Measurements from ENCODE around the gene FAM163B. TPM values are rescaled to one million over a fixed set of nuclear protein-coding genes. Genes with fewer than 3 reads are reported as not detected.

Gene FAM163B
- total and polyA plus RNA-seq, 2 donors, result 0.27 to 2.0 TPM

DNA sequence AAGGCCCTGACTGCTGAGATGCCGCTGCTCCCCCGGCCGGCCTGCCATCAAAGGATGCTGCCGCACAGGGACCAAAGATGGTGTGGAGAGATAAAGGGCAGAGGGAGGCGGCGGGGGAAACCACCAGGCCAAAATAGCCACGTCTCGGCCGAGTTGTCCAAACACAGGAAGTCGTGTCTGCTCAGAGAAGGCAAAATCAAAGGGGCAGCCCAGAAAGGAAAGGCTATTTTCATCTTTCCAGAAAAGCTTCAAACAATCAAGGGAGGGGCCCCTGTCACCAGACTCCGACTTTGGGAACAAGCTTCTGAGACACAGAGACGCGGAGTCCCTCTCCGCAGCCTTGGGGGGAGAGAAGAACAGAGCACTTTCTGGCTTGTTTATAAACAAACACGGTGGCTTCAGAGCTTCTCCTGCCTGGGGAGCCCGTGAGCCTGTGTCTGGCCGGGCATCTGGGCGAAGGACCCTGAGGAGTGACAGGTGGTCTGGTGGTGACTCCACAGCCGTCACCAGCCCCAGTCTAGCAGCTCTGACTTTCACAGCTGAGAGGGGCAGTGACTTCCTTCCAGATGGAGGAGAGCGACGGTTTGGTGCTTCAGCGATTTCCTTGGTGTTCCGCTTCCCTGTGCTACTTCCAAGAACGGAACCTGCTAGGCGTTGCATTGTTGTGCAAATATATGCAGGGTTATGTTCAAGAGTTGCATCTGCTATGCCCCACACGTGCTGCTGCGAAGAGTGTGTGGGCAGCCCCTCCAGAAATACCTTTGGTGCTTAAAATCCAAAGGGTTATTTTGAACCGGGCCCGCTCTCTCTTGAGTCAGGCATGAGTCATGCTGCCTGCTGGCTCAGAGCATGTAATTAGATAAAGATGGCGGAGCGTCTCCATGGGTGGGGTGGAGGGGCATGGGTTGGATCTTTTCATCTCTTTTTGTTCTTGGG lies 50.7 kb downstream of the FAM163B start:
- peak overlapping the region in 1 of 2 donors; percentile 43 for H3K27ac ChIP-seq (ENCODE audit: low read depth in 1 of 2, low read length in 1 of 2)
- peaks cover 0 to 14% of the 10 kb centered on the region in 2 donors for H3K27me3 ChIP-seq (ENCODE audit: control insufficient read depth in 2 of 2, insufficient read depth in 1 of 2, low read length in 1 of 2)
- 16% methylated on average over 31 of the region's 31 CpGs for WGBS
- peak in 1 of 9 donors; percentile 60 for DNase-seq (ENCODE audit: low read depth in 6 of 9, low spot score in 9 of 9)
- peaks cover 0 to 3% of the 10 kb centered on the region in 2 donors for H3K9me3 ChIP-seq (ENCODE audit: control insufficient read depth in 2 of 2, insufficient read depth in 1 of 2, low read length in 1 of 2)
- H3K36me3 ChIP-seq (ENCODE audit: control insufficient read depth in 2 of 2, insufficient read depth in 2 of 2, low read length in 1 of 2), result no peaks in the 10 kb centered on the region
- no peak overlapping the region for H3K4me3 ChIP-seq (ENCODE audit: low read length in 2 of 2)
- H3K4me1 ChIP-seq (ENCODE audit: control insufficient read depth in 2 of 2, insufficient read depth in 2 of 2, low read length in 2 of 2), result peaks cover 11 to 27% of the 10 kb centered on the region in 2 donors

DNA sequence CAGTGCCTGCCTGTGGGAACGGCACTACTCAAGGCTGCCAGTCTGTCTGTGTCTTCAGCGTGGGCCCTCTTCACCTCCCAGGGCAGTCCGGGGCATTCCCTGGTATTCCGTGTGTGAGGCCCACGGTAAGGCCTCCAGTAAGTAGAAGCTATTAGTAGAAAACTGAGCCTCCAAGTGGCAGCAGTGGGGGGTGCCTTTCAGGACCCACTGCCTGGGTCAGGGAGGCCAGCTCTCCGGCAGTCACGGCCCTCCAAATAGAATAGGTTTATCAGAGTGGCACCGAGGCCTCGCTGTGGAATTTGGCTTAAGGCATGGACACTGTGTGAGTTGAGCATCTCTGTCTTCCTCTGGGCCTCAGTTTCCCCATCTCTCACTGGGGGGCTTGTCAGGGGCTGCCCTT lies 51.6 kb downstream of the FAM163B start:
- H3K36me3 ChIP-seq (ENCODE audit: control insufficient read depth in 2 of 2, insufficient read depth in 2 of 2, low read length in 1 of 2), result no peaks in the 10 kb centered on the region
- H3K4me3 ChIP-seq (ENCODE audit: low read length in 2 of 2), result no peak overlapping the region
- 99% methylated on average over 9 of the region's 9 CpGs for WGBS
- no peak overlapping the region for H3K27ac ChIP-seq (ENCODE audit: low read depth in 1 of 2, low read length in 1 of 2)
- peaks cover 0 to 9% of the 10 kb centered on the region in 2 donors for H3K27me3 ChIP-seq (ENCODE audit: control insufficient read depth in 2 of 2, insufficient read depth in 1 of 2, low read length in 1 of 2)
- H3K9me3 ChIP-seq (ENCODE audit: control insufficient read depth in 2 of 2, insufficient read depth in 1 of 2, low read length in 1 of 2), result peaks cover 0 to 3% of the 10 kb centered on the region in 2 donors
- DNase-seq (ENCODE audit: low read depth in 6 of 9, low spot score in 9 of 9), result no peak
- H3K4me1 ChIP-seq (ENCODE audit: control insufficient read depth in 2 of 2, insufficient read depth in 2 of 2, low read length in 2 of 2), result peaks cover 11 to 22% of the 10 kb centered on the region in 2 donors

DNA sequence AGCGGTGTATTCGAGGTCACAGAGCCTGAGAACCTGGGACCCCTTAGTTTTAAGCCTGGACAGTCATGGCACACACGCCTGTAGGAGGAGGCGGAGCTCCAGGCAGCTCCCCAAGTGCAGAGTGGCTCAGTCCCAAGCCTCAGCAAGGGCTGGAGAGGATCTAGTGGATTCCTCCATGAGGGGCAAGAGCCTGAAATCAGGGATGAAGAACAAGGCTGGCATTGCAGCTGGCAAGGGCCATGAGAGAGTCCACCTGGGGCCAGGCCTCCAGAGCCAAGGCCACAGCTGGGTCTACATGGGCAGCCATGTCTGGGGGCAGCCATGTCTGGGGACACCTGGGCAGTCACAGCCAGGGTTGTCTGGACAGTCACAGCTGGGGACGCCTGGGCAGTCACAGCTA lies 52.8 kb downstream of the FAM163B start:
- WGBS, result 95% methylated on average over 5 of the region's 5 CpGs
- Histone ChIP-seq H3K27me3 (ENCODE audit: control insufficient read depth in 2 of 2, insufficient read depth in 1 of 2, low read length in 1 of 2) (peaks cover 0 to 9% of the 10 kb centered on the region in 2 donors), H3K4me1 (ENCODE audit: control insufficient read depth in 2 of 2, insufficient read depth in 2 of 2, low read length in 2 of 2) (peaks cover 11 to 22% of the 10 kb centered on the region in 2 donors)

DNA sequence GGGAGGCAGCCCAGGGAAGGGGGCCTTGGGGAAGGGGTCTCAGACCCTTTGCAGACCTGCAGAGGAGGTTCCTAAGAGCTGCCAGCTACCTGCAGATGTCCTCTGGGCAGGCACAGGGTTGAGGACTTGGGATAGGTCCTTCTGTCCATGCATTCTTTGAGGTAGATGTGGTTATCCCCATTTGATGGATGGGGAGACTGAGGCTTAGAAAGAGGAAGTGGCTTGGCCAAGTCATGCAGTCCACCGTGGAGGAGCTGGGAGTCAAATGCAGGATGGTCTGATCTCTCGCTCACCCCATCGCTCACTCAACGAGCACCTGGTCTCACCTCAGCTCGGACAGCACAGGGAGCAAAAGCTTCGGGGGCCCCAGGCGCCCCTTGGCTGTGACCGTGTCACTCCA lies 54.5 kb downstream of the FAM163B start:
- WGBS, result 92% methylated on average over 8 of the region's 8 CpGs
- Histone ChIP-seq H3K27me3 (ENCODE audit: control insufficient read depth in 2 of 2, insufficient read depth in 1 of 2, low read length in 1 of 2) (peaks cover 0 to 9% of the 10 kb centered on the region in 2 donors), H3K4me1 (ENCODE audit: control insufficient read depth in 2 of 2, insufficient read depth in 2 of 2, low read length in 2 of 2) (peaks cover 11 to 22% of the 10 kb centered on the region in 2 donors), H3K36me3 (ENCODE audit: control insufficient read depth in 2 of 2, insufficient read depth in 2 of 2, low read length in 1 of 2) (no peaks in the 10 kb centered on the region), H3K4me3 (ENCODE audit: low read length in 2 of 2) (no peak overlapping the region), H3K27ac (ENCODE audit: low read depth in 1 of 2, low read length in 1 of 2) (no peak overlapping the region), H3K9me3 (ENCODE audit: control insufficient read depth in 2 of 2, insufficient read depth in 1 of 2, low read length in 1 of 2) (peaks cover 0 to 3% of the 10 kb centered on the region in 2 donors)
- DNase-seq (ENCODE audit: low read depth in 6 of 9, low spot score in 9 of 9), result no peak

More for the DNA sequence above, 52.8 kb downstream of the FAM163B start:
- no peak for DNase-seq (ENCODE audit: low read depth in 6 of 9, low spot score in 9 of 9)
- H3K36me3 ChIP-seq (ENCODE audit: control insufficient read depth in 2 of 2, insufficient read depth in 2 of 2, low read length in 1 of 2), result no peaks in the 10 kb centered on the region
- peaks cover 0 to 3% of the 10 kb centered on the region in 2 donors for H3K9me3 ChIP-seq (ENCODE audit: control insufficient read depth in 2 of 2, insufficient read depth in 1 of 2, low read length in 1 of 2)
- no peak overlapping the region for H3K27ac ChIP-seq (ENCODE audit: low read depth in 1 of 2, low read length in 1 of 2)
- no peak overlapping the region for H3K4me3 ChIP-seq (ENCODE audit: low read length in 2 of 2)

DNA sequence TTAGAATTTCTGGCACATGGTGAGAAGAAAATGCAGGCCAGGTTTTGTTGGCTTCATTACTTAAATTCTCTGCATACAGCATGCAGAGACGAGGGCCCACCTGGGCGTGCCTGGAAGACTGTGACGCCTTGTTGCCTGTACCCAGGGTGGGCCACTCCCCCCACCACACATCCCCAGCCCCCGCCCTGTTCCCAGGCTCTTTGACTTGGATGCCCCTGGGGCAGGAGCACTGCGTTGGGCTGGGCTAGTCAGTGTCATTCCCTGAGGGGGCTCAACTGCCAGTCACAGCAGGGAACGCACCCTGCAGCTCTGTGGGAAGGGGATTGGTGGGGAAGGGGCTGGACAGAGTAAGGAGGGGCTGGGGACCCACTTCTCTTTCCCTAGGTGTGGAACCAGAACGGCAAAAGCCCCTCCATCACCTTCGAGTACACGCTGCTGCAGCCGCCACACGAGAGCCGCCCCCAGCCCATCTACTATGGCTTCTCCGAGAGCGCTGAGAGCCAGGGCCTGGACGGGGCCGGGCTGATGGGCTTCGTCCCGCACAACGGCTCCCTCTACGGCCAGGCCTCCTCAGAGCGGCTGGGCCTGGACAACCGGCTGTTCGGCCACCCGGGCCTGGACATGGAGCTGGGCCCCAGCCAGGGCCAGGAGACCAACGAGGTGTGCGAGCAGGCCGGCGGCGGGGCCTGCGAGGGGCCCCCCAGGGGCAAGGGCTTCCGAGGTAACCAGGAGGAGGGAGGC lies 55.0 kb downstream of the FAM163B start:
- Histone ChIP-seq H3K27ac (ENCODE audit: low read depth in 1 of 2, low read length in 1 of 2) (no peak overlapping the region), H3K36me3 (ENCODE audit: control insufficient read depth in 2 of 2, insufficient read depth in 2 of 2, low read length in 1 of 2) (no peaks in the 10 kb centered on the region), H3K9me3 (ENCODE audit: control insufficient read depth in 2 of 2, insufficient read depth in 1 of 2, low read length in 1 of 2) (peaks cover 0 to 3% of the 10 kb centered on the region in 2 donors), H3K4me3 (ENCODE audit: low read length in 2 of 2) (no peak overlapping the region), H3K4me1 (ENCODE audit: control insufficient read depth in 2 of 2, insufficient read depth in 2 of 2, low read length in 2 of 2) (peaks cover 10 to 28% of the 10 kb centered on the region in 2 donors), H3K27me3 (ENCODE audit: control insufficient read depth in 2 of 2, insufficient read depth in 1 of 2, low read length in 1 of 2) (peaks cover 0 to 9% of the 10 kb centered on the region in 2 donors)
- WGBS, result 96% methylated on average over 31 of the region's 31 CpGs
- DNase-seq (ENCODE audit: low read depth in 6 of 9, low spot score in 9 of 9), result no peak

DNA sequence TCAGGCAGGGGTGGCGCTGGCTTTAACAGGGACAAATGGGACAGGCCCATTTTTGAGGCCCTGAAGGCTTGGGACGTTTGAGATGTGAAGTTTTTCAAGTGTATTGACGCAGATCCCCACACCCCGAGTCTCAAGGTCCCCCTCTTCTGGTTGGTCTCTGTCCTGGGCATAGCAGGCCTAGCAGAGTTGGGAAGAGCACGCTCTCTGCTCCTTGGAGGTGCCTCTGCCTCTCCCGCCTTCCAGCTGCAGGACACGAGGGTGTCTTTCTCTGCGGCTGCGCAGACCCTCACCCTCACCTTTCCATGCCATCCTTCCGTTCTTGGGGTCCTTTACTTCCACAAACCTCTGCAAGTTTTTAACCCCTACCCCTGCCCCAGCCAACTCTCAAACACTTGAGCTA lies 56.1 kb downstream of the FAM163B start:
- 92% methylated on average over 10 of the region's 10 CpGs for WGBS
- Histone ChIP-seq H3K36me3 (ENCODE audit: control insufficient read depth in 2 of 2, insufficient read depth in 2 of 2, low read length in 1 of 2) (no peaks in the 10 kb centered on the region), H3K4me3 (ENCODE audit: low read length in 2 of 2) (no peak overlapping the region), H3K27me3 (ENCODE audit: control insufficient read depth in 2 of 2, insufficient read depth in 1 of 2, low read length in 1 of 2) (peaks cover 0 to 1% of the 10 kb centered on the region in 2 donors), H3K27ac (ENCODE audit: low read depth in 1 of 2, low read length in 1 of 2) (no peak overlapping the region), H3K4me1 (ENCODE audit: control insufficient read depth in 2 of 2, insufficient read depth in 2 of 2, low read length in 2 of 2) (peaks cover under 1 to 25% of the 10 kb centered on the region in 2 donors), H3K9me3 (ENCODE audit: control insufficient read depth in 2 of 2, insufficient read depth in 1 of 2, low read length in 1 of 2) (peaks cover 0 to 3% of the 10 kb centered on the region in 2 donors)
- DNase-seq (ENCODE audit: low read depth in 6 of 9, low spot score in 9 of 9), result no peak

DNA sequence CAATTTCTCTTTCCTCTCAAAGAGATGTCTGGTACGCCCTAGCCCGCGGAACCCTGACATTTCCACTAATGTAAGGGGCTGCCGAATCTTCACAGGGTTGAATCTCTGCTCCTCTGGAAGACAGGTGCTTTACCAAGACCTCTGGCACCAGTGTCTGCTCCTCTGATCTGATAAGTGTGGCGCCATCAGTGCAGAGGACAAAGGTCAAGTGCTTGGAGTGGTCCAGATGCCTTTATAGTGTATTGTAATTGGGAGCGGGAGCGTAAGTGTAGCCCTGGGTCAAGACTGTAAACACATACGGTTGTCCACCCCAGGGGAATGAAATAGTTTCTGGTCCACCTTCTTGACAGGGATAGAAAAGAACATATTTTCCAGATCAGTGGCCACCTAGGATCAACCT lies 57.0 kb downstream of the FAM163B start:
- no peak overlapping the region for H3K4me3 ChIP-seq (ENCODE audit: low read length in 2 of 2)
- no peaks in the 10 kb centered on the region for H3K9me3 ChIP-seq (ENCODE audit: control insufficient read depth in 2 of 2, insufficient read depth in 1 of 2, low read length in 1 of 2)
- H3K36me3 ChIP-seq (ENCODE audit: control insufficient read depth in 2 of 2, insufficient read depth in 2 of 2, low read length in 1 of 2), result no peaks in the 10 kb centered on the region
- H3K27ac ChIP-seq (ENCODE audit: low read depth in 1 of 2, low read length in 1 of 2), result no peak overlapping the region
- peaks cover 0 to 21% of the 10 kb centered on the region in 2 donors for H3K4me1 ChIP-seq (ENCODE audit: control insufficient read depth in 2 of 2, insufficient read depth in 2 of 2, low read length in 2 of 2)
- 97% methylated on average over 8 of the region's 8 CpGs for WGBS
- no peak for DNase-seq (ENCODE audit: low read depth in 6 of 9, low spot score in 9 of 9)
- no peaks in the 10 kb centered on the region for H3K27me3 ChIP-seq (ENCODE audit: control insufficient read depth in 2 of 2, insufficient read depth in 1 of 2, low read length in 1 of 2)

DNA sequence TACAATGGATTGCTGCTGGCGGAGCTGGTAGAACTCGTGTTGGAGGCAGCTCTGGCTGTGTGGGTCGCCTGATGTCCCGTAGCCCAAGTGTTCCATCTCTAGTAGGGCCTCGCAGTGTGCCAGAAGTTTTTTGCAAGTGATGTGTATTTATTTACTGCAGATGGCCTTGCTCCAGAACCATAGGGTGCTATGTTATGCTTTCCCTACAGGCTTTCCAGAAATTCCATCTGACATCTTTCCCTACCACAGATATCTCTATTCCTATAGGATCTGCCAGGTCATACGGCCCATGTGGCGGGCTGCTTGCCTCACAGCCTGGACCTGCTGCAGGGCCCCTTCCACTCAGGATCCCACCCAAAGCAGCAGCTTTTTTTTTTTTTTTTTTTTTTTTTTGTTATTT lies 57.7 kb downstream of the FAM163B start:
- Histone ChIP-seq H3K4me3 (ENCODE audit: low read length in 2 of 2) (no peak overlapping the region), H3K36me3 (ENCODE audit: control insufficient read depth in 2 of 2, insufficient read depth in 2 of 2, low read length in 1 of 2) (no peaks in the 10 kb centered on the region), H3K27ac (ENCODE audit: low read depth in 1 of 2, low read length in 1 of 2) (no peak overlapping the region), H3K9me3 (ENCODE audit: control insufficient read depth in 2 of 2, insufficient read depth in 1 of 2, low read length in 1 of 2) (no peaks in the 10 kb centered on the region), H3K27me3 (ENCODE audit: control insufficient read depth in 2 of 2, insufficient read depth in 1 of 2, low read length in 1 of 2) (no peaks in the 10 kb centered on the region), H3K4me1 (ENCODE audit: control insufficient read depth in 2 of 2, insufficient read depth in 2 of 2, low read length in 2 of 2) (peaks cover 0 to 19% of the 10 kb centered on the region in 2 donors)
- WGBS, result 83% methylated on average over 7 of the region's 7 CpGs
- no peak for DNase-seq (ENCODE audit: low read depth in 6 of 9, low spot score in 9 of 9)

DNA sequence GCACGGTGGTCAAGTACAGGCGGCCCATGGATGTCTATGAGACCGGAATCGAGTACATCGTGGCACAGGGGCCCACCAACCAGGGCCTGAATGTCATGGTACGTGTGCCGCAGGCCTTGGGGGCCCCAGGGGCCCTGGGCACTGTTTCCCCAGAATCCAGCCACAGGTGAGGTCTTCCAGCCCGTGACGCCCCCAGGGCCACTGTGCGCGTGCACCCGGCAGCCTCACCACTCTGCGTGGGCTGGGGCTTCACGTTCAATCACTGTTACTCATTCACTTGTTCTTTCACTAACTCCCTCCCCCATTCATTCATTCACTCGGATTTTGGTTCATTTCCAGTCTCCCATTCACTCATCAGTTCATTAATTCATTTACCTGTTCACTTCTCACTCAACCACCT lies 62.1 kb downstream of the FAM163B start:
- H3K4me1 ChIP-seq (ENCODE audit: control insufficient read depth in 2 of 2, insufficient read depth in 2 of 2, low read length in 2 of 2), result peaks cover 0 to 14% of the 10 kb centered on the region in 2 donors
- H3K4me3 ChIP-seq (ENCODE audit: low read length in 2 of 2), result no peak overlapping the region
- no peak for DNase-seq (ENCODE audit: low read depth in 6 of 9, low spot score in 9 of 9)
- H3K27me3 ChIP-seq (ENCODE audit: control insufficient read depth in 2 of 2, insufficient read depth in 1 of 2, low read length in 1 of 2), result peaks cover 0 to 3% of the 10 kb centered on the region in 2 donors
- no peaks in the 10 kb centered on the region for H3K9me3 ChIP-seq (ENCODE audit: control insufficient read depth in 2 of 2, insufficient read depth in 1 of 2, low read length in 1 of 2)
- WGBS, result 90% methylated on average over 15 of the region's 15 CpGs
- H3K27ac ChIP-seq (ENCODE audit: low read depth in 1 of 2, low read length in 1 of 2), result no peak overlapping the region
- H3K36me3 ChIP-seq (ENCODE audit: control insufficient read depth in 2 of 2, insufficient read depth in 2 of 2, low read length in 1 of 2), result no peaks in the 10 kb centered on the region
